Trophoblast cell (in vitro differentiated cells and primary cell): ENCODE measurements around the gene CDKL4.
"Not testable (repeated sequence)": the region's sequence is repeated elsewhere in the genome, so short reads cannot be mapped to it uniquely, and the experiment has no call there.

Source experiments
- DNase-seq, 2 donors: peaks; one replicate each; pipeline ENCODE4 v3.0.0-alpha.2; 2016
- H2AFZ ChIP-seq: 2 replicates; pipeline ENCODE4 v1.6.1; 2013; ENCODE audit warnings: low read length, moderate library complexity, mild to moderate bottlenecking; ENCODE audit not compliant: insufficient read depth, poor library complexity
- H2AK5ac ChIP-seq: 2 replicates; pipeline ENCODE4 v1.6.1; 2013; ENCODE audit warnings: mild to moderate bottlenecking, low read length
- H2BK120ac ChIP-seq: 2 replicates; pipeline ENCODE4 v1.6.1; 2013; ENCODE audit warnings: low read length, mild to moderate bottlenecking, moderate library complexity; ENCODE audit not compliant: insufficient read depth, poor library complexity
- H2BK12ac ChIP-seq: 2 replicates; pipeline ENCODE4 v1.6.1; 2013; ENCODE audit warnings: mild to moderate bottlenecking, low read length, moderate library complexity
- H2BK5ac ChIP-seq: 2 replicates; pipeline ENCODE4 v1.6.1; 2013; ENCODE audit warnings: low read length, low read depth, moderate library complexity, mild to moderate bottlenecking; ENCODE audit not compliant: poor library complexity
- H3K14ac ChIP-seq: 2 replicates; pipeline ENCODE4 v1.6.1; 2013; ENCODE audit warnings: mild to moderate bottlenecking, low read length
- H3K18ac ChIP-seq: 2 replicates; pipeline ENCODE4 v1.6.1; 2013; ENCODE audit warnings: mild to moderate bottlenecking, low read length
- H3K23ac ChIP-seq: 2 replicates; pipeline ENCODE4 v1.6.1; 2013; ENCODE audit warnings: low read length
- H3K27ac ChIP-seq: 2 replicates; pipeline ENCODE4 v1.5.1; 2013; ENCODE audit warnings: low read depth, mild to moderate bottlenecking, inconsistent platforms, low read length, moderate library complexity
- H3K27me3 ChIP-seq: 2 replicates; pipeline ENCODE4 v1.6.1; 2013; ENCODE audit warnings: inconsistent platforms, mild to moderate bottlenecking, low read length, moderate library complexity; ENCODE audit not compliant: insufficient read depth
- H3K36me3 ChIP-seq, 2 experiments: 1 replicate in 1 of 2; 2 replicates in 1 of 2; pipeline ENCODE4 v1.6.1; 2013; ENCODE audit warnings: low read length in 2 of 2, mild to moderate bottlenecking in 2 of 2, moderate library complexity in 1 of 2; ENCODE audit not compliant: insufficient read depth in 2 of 2, control insufficient read depth in 1 of 2
- H3K4ac ChIP-seq: 2 replicates; pipeline ENCODE4 v1.6.1; 2013; ENCODE audit warnings: low read depth, mild to moderate bottlenecking, low read length, moderate library complexity
- H3K4me1 ChIP-seq, 2 experiments: 1 replicate in 1 of 2; 2 replicates in 1 of 2; pipeline ENCODE4 v1.6.1; 2013; ENCODE audit warnings: low read length in 2 of 2, mild to moderate bottlenecking in 2 of 2, moderate library complexity in 1 of 2; ENCODE audit not compliant: insufficient read depth in 2 of 2, control insufficient read depth in 1 of 2
- H3K4me2 ChIP-seq: 2 replicates; pipeline ENCODE4 v1.6.1; 2013; ENCODE audit warnings: inconsistent platforms, mild to moderate bottlenecking, low read length, moderate library complexity
- H3K4me3 ChIP-seq: 2 replicates; pipeline ENCODE4 v1.5.1; 2013; ENCODE audit warnings: mild to moderate bottlenecking, low read depth, low read length, inconsistent platforms
- H3K79me1 ChIP-seq: one replicate; pipeline ENCODE4 v1.6.1; 2013; ENCODE audit warnings: low read length
- H3K79me2 ChIP-seq: 2 replicates; pipeline ENCODE4 v1.6.1; 2013; ENCODE audit warnings: low read length, mild to moderate bottlenecking; ENCODE audit not compliant: control insufficient read depth, insufficient read depth, poor library complexity
- H3K9ac ChIP-seq: 2 replicates; pipeline ENCODE4 v1.6.1; 2013; ENCODE audit warnings: mild to moderate bottlenecking, low read length
- H3K9me3 ChIP-seq: 2 replicates; pipeline ENCODE4 v1.6.1; 2013; ENCODE audit warnings: low read depth, mild to moderate bottlenecking, control low read depth, inconsistent platforms, low read length; ENCODE audit not compliant: insufficient read depth
- H4K12ac ChIP-seq: 2 replicates; pipeline ENCODE4 v1.6.1; 2013; ENCODE audit warnings: low read depth, mild to moderate bottlenecking, low read length, moderate library complexity
- H4K8ac ChIP-seq: 2 replicates; pipeline ENCODE4 v1.6.1; 2013; ENCODE audit warnings: low read depth, mild to moderate bottlenecking, low read length, moderate library complexity
- H4K91ac ChIP-seq: one replicate; pipeline ENCODE4 v1.6.1; 2013; ENCODE audit warnings: low read depth, mild to moderate bottlenecking, low read length, moderate library complexity
- WGBS: extraction: QIAGEN DNeasy Blood & Tissue Kit; methylation state at CpG from one replicate; pipeline ENCODE4 v1.1.7; 2013; ENCODE audit warnings: missing lambda C conversion rate; ENCODE audit not compliant: insufficient read length, insufficient coverage; ENCODE audit errors: extremely low coverage; 5-methylcytosine and 5-hydroxymethylcytosine counted together

The CDKL4 gene

DNA sequence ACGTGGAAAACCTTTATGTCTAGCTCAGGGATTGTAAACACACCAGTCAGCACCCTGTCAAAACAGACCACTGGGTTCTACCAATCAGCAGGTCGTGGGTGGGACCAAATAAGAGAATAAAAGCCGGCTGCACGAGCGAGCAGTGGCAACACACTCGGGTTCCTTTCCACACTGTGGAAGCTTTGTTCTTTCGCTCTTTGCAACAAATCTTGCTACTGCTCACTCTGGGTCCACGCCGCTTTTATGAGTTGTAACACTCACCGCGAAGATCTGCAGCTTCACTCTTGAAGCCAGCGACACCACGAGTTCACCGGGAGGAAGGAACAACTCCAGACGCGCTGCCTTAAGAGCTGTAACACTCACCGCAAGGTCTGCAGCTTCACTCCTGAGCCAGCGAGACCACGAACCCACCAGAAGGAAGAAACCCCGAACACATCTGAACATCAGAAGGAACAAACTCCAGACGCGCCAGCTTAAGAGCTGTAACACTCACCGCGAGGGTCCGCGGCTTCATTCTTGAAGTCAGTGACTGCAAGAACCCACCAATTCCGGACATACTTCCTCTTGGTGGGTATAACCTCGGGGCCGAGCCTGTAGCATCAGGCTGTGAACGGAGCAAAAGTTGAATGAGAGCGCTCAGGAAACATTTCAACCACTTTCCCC lies 1.3 kb upstream of the CDKL4 start:
- not testable (repeated sequence) for H4K12ac ChIP-seq, H3K4ac ChIP-seq, H3K79me1 ChIP-seq, H3K9ac ChIP-seq, H3K4me1 ChIP-seq, H4K91ac ChIP-seq, H3K4me3 ChIP-seq, H2BK120ac ChIP-seq, H3K14ac ChIP-seq, H2AK5ac ChIP-seq, H3K36me3 ChIP-seq, H3K27me3 ChIP-seq, H3K23ac ChIP-seq, H2BK5ac ChIP-seq, H4K8ac ChIP-seq, H3K9me3 ChIP-seq, H3K4me2 ChIP-seq, H2BK12ac ChIP-seq, H3K18ac ChIP-seq, H3K79me2 ChIP-seq, H2AFZ ChIP-seq, H3K27ac ChIP-seq
- peak; percentile 42 to 54 for DNase-seq
- no CpG with 5 or more reads among the region's 31 CpGs for WGBS

DNA sequence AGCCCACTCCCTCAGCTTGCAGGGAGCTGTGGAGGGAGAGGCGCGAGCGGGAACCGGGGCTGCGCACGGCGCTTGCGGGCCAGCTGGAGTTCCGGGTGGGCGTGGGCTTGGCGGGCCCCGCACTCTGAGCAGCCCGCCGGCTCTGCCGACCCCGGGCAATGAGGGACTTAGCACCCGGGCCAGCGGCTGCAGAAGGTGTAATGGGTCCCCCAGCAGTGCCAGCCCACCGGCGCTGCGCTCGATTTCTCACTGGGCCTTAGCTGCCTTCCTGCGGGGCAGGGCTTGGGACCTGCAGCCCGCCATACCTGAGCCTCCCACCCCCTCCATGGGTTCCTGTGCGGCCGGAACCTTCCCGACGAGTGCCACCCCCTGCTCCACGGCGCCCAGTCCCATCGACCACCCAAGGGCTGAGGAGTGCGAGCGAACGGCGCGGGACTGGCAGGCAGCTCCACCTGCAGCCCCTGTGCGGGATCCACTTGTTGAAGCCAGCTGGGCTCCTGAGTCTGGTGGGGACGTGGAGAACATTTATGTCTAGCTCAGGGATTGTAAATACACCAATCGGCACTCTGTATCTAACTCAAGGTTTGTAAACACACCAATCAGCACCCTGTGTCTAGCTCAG lies 582 bp upstream of the CDKL4 start:
- not testable (repeated sequence) for H4K91ac ChIP-seq, H3K27me3 ChIP-seq, H3K14ac ChIP-seq, H4K8ac ChIP-seq, H2BK120ac ChIP-seq, H3K4ac ChIP-seq, DNase-seq, H2BK12ac ChIP-seq, H2AK5ac ChIP-seq, H3K79me1 ChIP-seq, H3K9ac ChIP-seq, H3K36me3 ChIP-seq, H3K18ac ChIP-seq, H3K23ac ChIP-seq, H2AFZ ChIP-seq, H3K79me2 ChIP-seq, H3K27ac ChIP-seq, H2BK5ac ChIP-seq, H4K12ac ChIP-seq, H3K4me3 ChIP-seq, H3K4me1 ChIP-seq, H3K9me3 ChIP-seq, H3K4me2 ChIP-seq
- no CpG with 5 or more reads among the region's 39 CpGs for WGBS

DNA sequence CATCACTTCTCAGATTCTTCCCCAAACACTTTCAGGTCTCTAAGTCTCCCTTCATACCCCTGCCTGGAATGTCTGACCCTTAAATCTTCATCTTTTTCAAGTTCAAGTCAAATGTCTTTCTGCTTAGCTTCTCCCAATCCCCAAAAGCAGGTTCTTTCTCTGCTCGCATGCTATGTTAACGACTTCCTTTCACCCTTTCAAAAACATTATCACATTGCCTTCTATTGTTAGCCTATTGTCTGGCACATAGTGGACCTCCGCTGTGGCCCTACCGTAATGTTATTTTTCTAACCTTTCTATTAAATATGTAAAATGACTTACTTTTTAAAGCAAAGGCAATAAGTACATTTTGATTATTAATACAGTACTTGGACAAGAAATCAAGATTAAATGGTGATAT lies 2.2 kb downstream of the CDKL4 start:
- Histone ChIP-seq H3K9ac (no peak overlapping the region), H3K23ac (no peak overlapping the region), H3K27ac (no peak overlapping the region), H2BK5ac (no peak overlapping the region), H4K8ac (no peak overlapping the region), H3K9me3 (peaks cover 2% of the 10 kb centered on the region), H2BK12ac (no peak overlapping the region), H2BK120ac (no peak overlapping the region), H3K18ac (no peak overlapping the region), H4K91ac (no peak overlapping the region), H3K4me3 (no peak overlapping the region), H2AFZ (no peak overlapping the region), H2AK5ac (no peak overlapping the region), H3K79me1 (no peaks in the 10 kb centered on the region), H3K79me2 (no peaks in the 10 kb centered on the region), H3K4me2 (no peak overlapping the region), H3K14ac (no peak overlapping the region), H3K4ac (no peak overlapping the region), H4K12ac (no peak overlapping the region), H3K36me3 (no peaks in the 10 kb centered on the region), H3K4me1 (no peaks in the 10 kb centered on the region), H3K27me3 (no peaks in the 10 kb centered on the region)
- WGBS: no CpG with 5 or more reads among the region's 4 CpGs
- DNase-seq: no peak

DNA sequence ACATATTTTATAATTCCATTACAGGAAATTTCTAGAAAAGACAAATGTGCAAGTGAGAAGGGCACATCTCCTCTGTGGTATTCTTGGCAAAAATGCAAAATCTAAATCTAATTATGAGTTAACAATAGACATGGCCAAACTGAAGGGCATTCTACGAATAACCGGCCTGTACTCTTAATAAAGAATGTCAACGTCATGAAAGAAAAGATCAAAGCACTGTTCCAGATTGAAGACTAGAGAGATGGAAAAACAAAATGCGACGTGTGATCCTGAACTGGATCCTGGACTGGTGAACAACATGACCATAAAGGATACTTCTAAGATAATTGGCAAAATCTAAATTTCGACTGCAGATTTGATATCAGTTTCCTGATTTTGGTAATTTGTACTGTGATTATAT lies 3.0 kb downstream of the CDKL4 start:
- no peak overlapping the region for H2AFZ ChIP-seq
- no peak overlapping the region for H3K23ac ChIP-seq
- H3K36me3 ChIP-seq: no peaks in the 10 kb centered on the region
- no peak overlapping the region for H3K9ac ChIP-seq
- no peaks in the 10 kb centered on the region for H3K79me1 ChIP-seq
- H2BK12ac ChIP-seq: no peak overlapping the region
- H3K4me3 ChIP-seq: no peak overlapping the region
- H3K4me1 ChIP-seq: no peaks in the 10 kb centered on the region
- H2BK5ac ChIP-seq: no peak overlapping the region
- no CpG with 5 or more reads among the region's 6 CpGs for WGBS
- no peaks in the 10 kb centered on the region for H3K79me2 ChIP-seq
- no peak overlapping the region for H3K4ac ChIP-seq
- H4K8ac ChIP-seq: no peak overlapping the region
- no peak overlapping the region for H4K91ac ChIP-seq
- no peak overlapping the region for H3K18ac ChIP-seq
- peaks cover 2% of the 10 kb centered on the region for H3K9me3 ChIP-seq
- no peaks in the 10 kb centered on the region for H3K27me3 ChIP-seq
- no peak overlapping the region for H3K27ac ChIP-seq
- DNase-seq: no peak
- no peak overlapping the region for H4K12ac ChIP-seq
- no peak overlapping the region for H2BK120ac ChIP-seq
- no peak overlapping the region for H3K14ac ChIP-seq
- no peak overlapping the region for H3K4me2 ChIP-seq
- no peak overlapping the region for H2AK5ac ChIP-seq
